HL-60 (cell line): ENCODE measurements around the gene NUP93.

Experiments
- CTCF ChIP-seq: IDR thresholded peaks from one replicate; pipeline ENCODE4 v1.5.1; 2011; ENCODE audit warnings: low read length, control low read depth, inconsistent platforms; ENCODE audit not compliant: insufficient read depth
- POLR2AphosphoS5 ChIP-seq: IDR thresholded peaks from 2 replicates; pipeline ENCODE4 v1.6.1; 2012; ENCODE audit warnings: low read depth

DNA sequence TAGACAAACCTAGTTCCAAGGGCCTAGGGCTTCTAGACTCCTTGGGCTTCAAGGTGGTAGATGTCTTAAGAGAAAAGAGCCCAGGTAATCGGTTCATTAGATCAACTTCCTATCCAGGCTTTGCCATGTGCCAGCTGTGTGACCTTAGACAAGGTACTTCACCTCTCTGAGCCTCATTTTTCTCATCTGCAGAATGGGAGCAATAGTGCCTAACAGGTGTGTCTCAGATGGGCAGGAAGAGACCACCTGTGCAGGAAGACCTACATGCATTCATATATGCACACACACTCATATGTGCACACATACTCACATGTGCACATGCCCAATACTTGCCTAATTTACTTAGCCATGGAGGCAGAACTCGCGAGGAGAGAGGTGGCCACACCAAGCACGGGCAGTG, 150.8 kb downstream of the NUP93 start:
- TF ChIP-seq CTCF, result no peak
- TF ChIP-seq POLR2AphosphoS5, result no peak
